ENCODE data around the gene CACNB1.
A peak's percentile ranks its signal among the peaks of the same experiment; 100 is the strongest.

CACNB1 gene

GRCh38 chr17:39141294-39141693 lies 56.2 kb downstream of the CACNB1 start:
- no peak for DNase-seq (ENCODE audit: low read depth, low spot score)
- no peak for TF ChIP-seq CTCF (IDR thresholded peaks at IDR 0.05; ENCODE audit: low read depth, low read length)
- in situ Hi-C loops (cut with HindIII; ENCODE audit: low sequenced_read_pairs), result no loop called here
- H3K4me3 ChIP-seq (ENCODE audit: low read depth, low read length), result no peak overlapping the region

GRCh38 chr17:39139561-39139960 lies 57.9 kb downstream of the CACNB1 start:
- in situ Hi-C loops (cut with HindIII; ENCODE audit: low sequenced_read_pairs), result no loop called here
- no peak for DNase-seq (ENCODE audit: low read depth, low spot score)
- TF ChIP-seq CTCF (IDR thresholded peaks at IDR 0.05; ENCODE audit: low read depth, low read length), result no peak
- no peak overlapping the region for H3K4me3 ChIP-seq (ENCODE audit: low read depth, low read length)

- in situ Hi-C loops (cut with HindIII; ENCODE audit: low sequenced_read_pairs), result no loop called here
- DNase-seq (ENCODE audit: low read depth, low spot score), result peak; percentile 68
- TF ChIP-seq CTCF (IDR thresholded peaks at IDR 0.05; ENCODE audit: low read depth, low read length), result no peak
- H3K4me3 ChIP-seq (ENCODE audit: low read depth, low read length), result no peak overlapping the region
Measured at GRCh38 chr17:39139161-39139511, 58.3 kb downstream of the CACNB1 start.

- in situ Hi-C loops (cut with HindIII; ENCODE audit: low sequenced_read_pairs), result no loop called here
- H3K4me3 ChIP-seq (ENCODE audit: low read depth, low read length), result no peak overlapping the region
- DNase-seq (ENCODE audit: low read depth, low spot score), result peak; percentile 1
- no peak for TF ChIP-seq CTCF (IDR thresholded peaks at IDR 0.05; ENCODE audit: low read depth, low read length)
Measured at GRCh38 chr17:39138431-39139160, 58.9 kb downstream of the CACNB1 start.

- H3K4me3 ChIP-seq (ENCODE audit: low read depth, low read length), result no peak overlapping the region
- no peak for TF ChIP-seq CTCF (IDR thresholded peaks at IDR 0.05; ENCODE audit: low read depth, low read length)
- no peak for DNase-seq (ENCODE audit: low read depth, low spot score)
- in situ Hi-C loops (cut with HindIII; ENCODE audit: low sequenced_read_pairs), result no loop called here
Measured at GRCh38 chr17:39134878-39135277, 62.6 kb downstream of the CACNB1 start.

- in situ Hi-C loops (cut with HindIII; ENCODE audit: low sequenced_read_pairs), result no loop called here
- no peak overlapping the region for H3K4me3 ChIP-seq (ENCODE audit: low read depth, low read length)
- TF ChIP-seq CTCF (IDR thresholded peaks at IDR 0.05; ENCODE audit: low read depth, low read length), result no peak
- DNase-seq (ENCODE audit: low read depth, low spot score), result peak; percentile 57
Measured at GRCh38 chr17:39132192-39132610, 65.3 kb downstream of the CACNB1 start.
